Suppressor macrophage treated with lipopolysaccharide for 1 hour (primary cell): ENCODE measurements around the gene TXNIP.
"Not testable (repeated sequence)": the region's sequence is repeated elsewhere in the genome, so short reads cannot be mapped to it uniquely, and the experiment has no call there.

Source experiments
- DNase-seq, 3 donors: peaks; one replicate each; pipeline ENCODE4 v3.0.0-alpha.2; 2020 to 2022

The TXNIP gene

GRCh38 chr1:145996433-145997015 is at the start of gene TXNIP:
Gene TXNIP, minus strand, starts transcription at chr1:145996579. Its CDS starts 313 bp downstream, at chr1:145996266.
- DNase-seq = peak; percentile 95 to 96 (median 96)

- DNase-seq = no peak
These were observed 43.4 kb upstream of the TXNIP start for GRCh38 chr1:146039844-146040194.

- peak; percentile 82 to 88 (median 84) for DNase-seq
These were observed 40.7 kb upstream of the TXNIP start for GRCh38 chr1:146036965-146037646.

- peak; percentile 57 to 91 (median 84) for DNase-seq
These were observed 40.0 kb upstream of the TXNIP start for GRCh38 chr1:146036241-146036964.

GRCh38 chr1:146035048-146035423 is 38.7 kb upstream of the TXNIP start:
- DNase-seq = peak; percentile 34 to 43 (median 39)

GRCh38 chr1:146032631-146033219 is 36.3 kb upstream of the TXNIP start:
- DNase-seq = peak; percentile 51 to 77 (median 68)

- DNase-seq = no peak
These were observed 35.1 kb upstream of the TXNIP start for GRCh38 chr1:146031476-146031875.

- DNase-seq = no peak
These were observed 32.7 kb upstream of the TXNIP start for GRCh38 chr1:146029117-146029516.

GRCh38 chr1:146026650-146027049 is 30.3 kb upstream of the TXNIP start:
- DNase-seq = not testable (repeated sequence)

GRCh38 chr1:146025787-146026495 is 29.6 kb upstream of the TXNIP start:
- not testable (repeated sequence) for DNase-seq

- no peak for DNase-seq
These were observed 26.2 kb upstream of the TXNIP start for GRCh38 chr1:146022403-146023127.

GRCh38 chr1:146021622-146022402 is 25.4 kb upstream of the TXNIP start, which contains the start of gene HJV:
Gene HJV, minus strand, starts transcription at chr1:146021735. Its CDS starts 1,504 bp downstream, at chr1:146020231.
- DNase-seq = no peak

GRCh38 chr1:146021050-146021445 is 24.7 kb upstream of the TXNIP start:
- peak in 1 of 3 donors; percentile 35 for DNase-seq

GRCh38 chr1:146020058-146021049 is 24.0 kb upstream of the TXNIP start:
- DNase-seq = peak in 1 of 3 donors; percentile 17

GRCh38 chr1:146019231-146020057 is 23.1 kb upstream of the TXNIP start:
- DNase-seq = peak; percentile 28 to 39 (median 37)

- DNase-seq = no peak
These were observed 20.5 kb upstream of the TXNIP start for GRCh38 chr1:146016891-146017290.

- peak; percentile 46 to 58 (median 49) for DNase-seq
These were observed 17.2 kb upstream of the TXNIP start for GRCh38 chr1:146013559-146013922.

- peak; percentile 78 to 92 (median 90) for DNase-seq
These were observed 16.6 kb upstream of the TXNIP start for GRCh38 chr1:146012703-146013558.
